Smooth muscle cell (in vitro differentiated cells): Measurements from ENCODE around the gene P2RY6. TPM values are rescaled to one million over a fixed set of nuclear protein-coding genes. Genes with fewer than 3 reads are reported as not detected.

Experiments used
- DNase-seq: peaks from one replicate; lab custom pipeline; 2025; ENCODE audit not compliant: unreplicated experiment; lab: John Stamatoyannopoulos, UW
- H2AFZ ChIP-seq: fragments of 200-600 bp; sonication (generic); 2 replicates; pipeline ENCODE4 v1.6.0; 2016; ENCODE audit warnings: antibody characterized with exemption, low read depth, mild to moderate bottlenecking
- H3F3A ChIP-seq: fragments of 200-600 bp; sonication (generic); 2 replicates; pipeline ENCODE4 v1.6.0; 2017; ENCODE audit warnings: antibody characterized with exemption, low read depth
- H3K27ac ChIP-seq: fragments of 200-600 bp; sonication (generic); 2 replicates; pipeline ENCODE4 v1.5.1; 2016; ENCODE audit warnings: low read depth, mild to moderate bottlenecking
- H3K27me3 ChIP-seq: fragments of 200-600 bp; sonication (generic); 2 replicates; pipeline ENCODE4 v1.6.1; 2016; ENCODE audit warnings: low read depth, mild to moderate bottlenecking
- H3K36me3 ChIP-seq: fragments of 200-600 bp; sonication (generic); 2 replicates; pipeline ENCODE4 v1.5.1; 2016; ENCODE audit warnings: low read depth
- H3K4me1 ChIP-seq: fragments of 200-600 bp; sonication (generic); 2 replicates; pipeline ENCODE4 v1.5.1; 2016; ENCODE audit warnings: low read depth
- H3K4me2 ChIP-seq: fragments of 200-600 bp; sonication (generic); 2 replicates; pipeline ENCODE4 v1.6.0; 2016; ENCODE audit warnings: mild to moderate bottlenecking
- H3K4me3 ChIP-seq: fragments of 200-600 bp; sonication (generic); 2 replicates; pipeline ENCODE4 v1.5.1; 2016; ENCODE audit warnings: mild to moderate bottlenecking
- H3K79me2 ChIP-seq: fragments of 200-600 bp; sonication (generic); 2 replicates; pipeline ENCODE4 v1.6.0; 2016; ENCODE audit warnings: low read depth, mild to moderate bottlenecking
- H3K9ac ChIP-seq: fragments of 200-600 bp; sonication (generic); 2 replicates; pipeline ENCODE4 v1.6.0; 2016; ENCODE audit warnings: low read depth
- H3K9me3 ChIP-seq: fragments of 200-600 bp; sonication (generic); replicated peaks from 2 replicates; pipeline ENCODE4 v1.5.1; 2016; ENCODE audit warnings: low read depth
- H4K20me1 ChIP-seq: fragments of 200-600 bp; sonication (generic); 2 replicates; pipeline ENCODE4 v1.6.0; 2016; ENCODE audit warnings: low read depth
- WGBS: methylation state at CpG from one replicate; pipeline ENCODE4 v1.1.7; 2016; ENCODE audit warnings: low lambda C conversion rate; 5-methylcytosine and 5-hydroxymethylcytosine counted together
- polyA plus RNA-seq: library from polyadenylated mRNA; unstranded; fragments of >200 nt; fragmentation: Nextera tagmentation; extraction: Ambion mirVana; gene quantifications from 2 replicates; pipeline ENCODE4 v1.2.1, GENCODE V29; 2016
- total RNA-seq: library from RNA; depleted of rRNA; stranded (reverse); fragments of >200 nt; gene quantifications from 2 replicates; pipeline ENCODE4 v1.2.3, GENCODE V29; 2014
- TF ChIP-seq, protein P1 (sequence below): fragments of 200-600 bp; sonication (generic); IDR thresholded peaks from 2 replicates; pipeline ENCODE4 v1.5.1; 2017; ENCODE audit warnings: borderline replicate concordance, mild to moderate bottlenecking, antibody characterized with exemption; ENCODE audit not compliant: insufficient read depth, poor library complexity, severe bottlenecking

The P2RY6 gene
- total and polyA plus RNA-seq, 2 experiments from 2014 or later: 3.7 to 13.8 TPM

DNA sequence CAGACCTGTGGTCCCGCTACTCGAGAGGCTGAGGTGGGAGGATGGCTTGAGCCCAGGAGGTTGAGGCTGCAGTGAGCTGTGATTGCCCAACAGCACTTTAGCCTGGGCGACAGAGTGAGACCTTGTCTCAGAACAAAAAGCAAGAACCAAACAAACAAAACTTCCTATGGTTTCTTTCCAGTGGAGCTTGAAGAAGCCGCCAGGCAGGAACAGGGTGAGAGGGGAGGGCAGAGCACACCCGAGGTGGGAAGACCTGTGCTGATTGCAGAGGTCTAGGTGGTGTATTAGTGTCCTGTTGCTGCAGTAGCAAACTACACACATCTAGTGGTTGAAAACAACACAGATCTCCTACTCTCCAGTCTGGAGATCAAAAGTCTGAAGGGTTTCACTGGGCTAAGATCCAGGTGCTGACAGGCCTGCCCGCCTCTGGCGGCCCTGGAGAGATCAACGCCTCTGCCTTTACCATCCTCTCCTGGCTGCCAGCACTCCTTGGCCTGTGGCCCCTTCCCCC lies 46.4 kb downstream of the P2RY6 start:
- H3K4me2 ChIP-seq: no peak overlapping the region
- WGBS: 97% methylated on average over 8 of the region's 8 CpGs
- no peak overlapping the region for H3K4me3 ChIP-seq
- no peak overlapping the region for H2AFZ ChIP-seq
- H3K4me1 ChIP-seq: peaks cover 50% of the 10 kb centered on the region
- H3K79me2 ChIP-seq: peaks cover 84% of the 10 kb centered on the region
- DNase-seq: no peak
- H3K9me3 ChIP-seq: no peaks in the 10 kb centered on the region
- H3K36me3 ChIP-seq: no peaks in the 10 kb centered on the region
- TF ChIP-seq, protein P1, sequence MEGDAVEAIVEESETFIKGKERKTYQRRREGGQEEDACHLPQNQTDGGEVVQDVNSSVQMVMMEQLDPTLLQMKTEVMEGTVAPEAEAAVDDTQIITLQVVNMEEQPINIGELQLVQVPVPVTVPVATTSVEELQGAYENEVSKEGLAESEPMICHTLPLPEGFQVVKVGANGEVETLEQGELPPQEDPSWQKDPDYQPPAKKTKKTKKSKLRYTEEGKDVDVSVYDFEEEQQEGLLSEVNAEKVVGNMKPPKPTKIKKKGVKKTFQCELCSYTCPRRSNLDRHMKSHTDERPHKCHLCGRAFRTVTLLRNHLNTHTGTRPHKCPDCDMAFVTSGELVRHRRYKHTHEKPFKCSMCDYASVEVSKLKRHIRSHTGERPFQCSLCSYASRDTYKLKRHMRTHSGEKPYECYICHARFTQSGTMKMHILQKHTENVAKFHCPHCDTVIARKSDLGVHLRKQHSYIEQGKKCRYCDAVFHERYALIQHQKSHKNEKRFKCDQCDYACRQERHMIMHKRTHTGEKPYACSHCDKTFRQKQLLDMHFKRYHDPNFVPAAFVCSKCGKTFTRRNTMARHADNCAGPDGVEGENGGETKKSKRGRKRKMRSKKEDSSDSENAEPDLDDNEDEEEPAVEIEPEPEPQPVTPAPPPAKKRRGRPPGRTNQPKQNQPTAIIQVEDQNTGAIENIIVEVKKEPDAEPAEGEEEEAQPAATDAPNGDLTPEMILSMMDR: no peak
- no peak overlapping the region for H3K9ac ChIP-seq
- no peaks in the 10 kb centered on the region for H3K27me3 ChIP-seq
- H4K20me1 ChIP-seq: peaks cover 82% of the 10 kb centered on the region
- H3K27ac ChIP-seq: no peak overlapping the region
- H3F3A ChIP-seq: peaks cover 22% of the 10 kb centered on the region

DNA sequence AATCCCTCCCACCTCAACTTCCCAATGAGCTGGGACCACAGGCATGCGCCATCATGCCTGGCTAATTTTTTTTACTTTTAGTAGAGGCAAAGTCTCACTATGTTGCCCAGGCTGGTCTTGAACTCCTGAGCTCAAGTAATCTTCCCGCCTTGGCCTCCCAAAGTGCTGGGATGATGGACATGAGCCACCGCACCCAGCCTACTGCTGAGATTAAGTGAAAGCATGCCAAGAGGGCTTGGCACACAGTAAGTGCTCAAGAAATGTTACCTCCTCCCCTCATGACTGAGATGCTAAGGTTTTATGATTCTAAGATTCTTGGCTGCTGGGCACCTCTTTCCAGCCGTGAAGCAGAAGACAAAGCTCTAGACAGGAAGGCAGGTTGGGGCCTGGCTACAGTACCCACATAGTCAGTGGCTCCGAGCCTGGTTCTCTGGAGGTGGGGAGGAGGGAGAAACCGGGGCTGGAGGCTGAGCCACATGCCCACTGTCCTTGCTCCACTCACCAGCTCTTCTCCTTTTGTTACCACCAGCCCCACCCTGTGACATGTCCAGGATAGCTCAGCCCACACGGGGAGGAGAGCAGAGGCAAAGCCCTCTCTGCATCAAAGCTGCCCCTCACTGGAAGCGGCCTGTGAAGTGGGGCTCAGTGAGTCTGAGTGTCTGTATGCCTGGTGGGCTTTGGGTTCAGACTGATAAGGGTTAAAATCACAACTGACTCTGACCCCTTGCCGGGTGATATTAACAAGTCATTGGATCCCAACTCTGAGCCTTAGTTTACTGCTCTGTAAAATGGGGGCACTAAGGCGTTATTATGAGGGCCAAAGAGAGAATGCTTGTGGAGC lies 48.8 kb downstream of the P2RY6 start:
- Histone ChIP-seq H3F3A (peaks cover 28% of the 10 kb centered on the region), H2AFZ (no peak overlapping the region), H3K79me2 (peaks cover 81% of the 10 kb centered on the region), H3K4me2 (peak overlapping the region; percentile 58), H3K9me3 (no peaks in the 10 kb centered on the region), H3K27ac (peak overlapping the region; percentile 83), H3K4me1 (peaks cover 47% of the 10 kb centered on the region), H3K9ac (no peak overlapping the region), H3K4me3 (no peak overlapping the region), H3K27me3 (no peaks in the 10 kb centered on the region), H4K20me1 (peaks cover 64% of the 10 kb centered on the region), H3K36me3 (no peaks in the 10 kb centered on the region)
- TF ChIP-seq, protein P1: no peak
- no peak for DNase-seq
- 72% methylated on average over 10 of the region's 10 CpGs for WGBS

DNA sequence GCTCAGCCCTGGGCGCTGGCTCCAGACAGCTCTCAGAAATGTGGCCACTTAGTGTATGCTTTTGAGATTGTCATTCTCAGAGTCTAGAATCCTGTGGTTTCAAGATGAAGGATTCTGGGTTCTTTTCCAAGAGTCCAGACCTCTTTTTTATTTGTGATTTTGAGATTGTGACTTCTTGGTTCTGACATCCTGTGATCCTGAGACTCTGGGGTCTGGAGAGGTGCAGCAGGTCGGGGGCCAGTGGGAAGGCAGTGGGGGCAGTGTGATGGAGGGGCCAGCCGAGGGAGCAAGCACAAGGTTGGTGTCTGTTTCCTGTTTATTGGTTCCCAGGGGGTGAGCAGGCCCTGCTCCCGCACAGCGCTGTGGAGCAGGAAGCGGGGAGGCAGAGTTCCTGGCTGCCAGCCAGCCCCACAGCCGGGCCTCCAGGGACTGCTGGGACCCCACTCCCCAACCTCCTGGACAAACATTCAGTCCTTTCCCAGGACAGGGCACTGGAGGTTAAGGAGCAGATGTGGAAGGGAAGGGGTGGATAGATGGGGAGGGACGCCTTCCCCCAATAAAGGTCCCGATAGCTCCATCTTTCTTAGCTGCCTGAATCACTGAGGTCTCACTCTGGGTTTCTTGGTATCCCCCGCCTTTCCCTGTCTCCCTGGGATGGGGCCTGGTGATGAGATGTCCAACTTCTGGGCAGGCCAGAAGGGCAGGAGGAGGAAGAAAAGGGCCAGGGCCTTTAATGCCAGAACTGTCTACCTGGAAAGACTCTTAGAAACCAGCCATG lies 49.7 kb downstream of the P2RY6 start:
- H3K4me1 ChIP-seq: peaks cover 42% of the 10 kb centered on the region
- peak overlapping the region; percentile 83 for H3K27ac ChIP-seq
- H4K20me1 ChIP-seq: peaks cover 56% of the 10 kb centered on the region
- H3K4me3 ChIP-seq: no peak overlapping the region
- H3K9ac ChIP-seq: no peak overlapping the region
- H3K79me2 ChIP-seq: peaks cover 81% of the 10 kb centered on the region
- DNase-seq: no peak
- peak overlapping the region; percentile 58 for H3K4me2 ChIP-seq
- TF ChIP-seq, protein P1: no peak
- H3F3A ChIP-seq: peaks cover 28% of the 10 kb centered on the region
- 38% methylated on average over 10 of the region's 10 CpGs for WGBS
- no peak overlapping the region for H2AFZ ChIP-seq
- H3K36me3 ChIP-seq: no peaks in the 10 kb centered on the region
- H3K27me3 ChIP-seq: no peaks in the 10 kb centered on the region
- H3K9me3 ChIP-seq: no peaks in the 10 kb centered on the region
